IPS-15b (cell line): Measurements from ENCODE around the gene TSEN54.
A peak's percentile ranks its signal among the peaks of the same experiment; 100 is the strongest.

ENCODE experiments used
- H3K27me3 ChIP-seq: one replicate; pipeline ENCODE4 v1.6.1; 2013; ENCODE audit warnings: low read length; ENCODE audit not compliant: control insufficient read depth, insufficient read depth
- H3K36me3 ChIP-seq: one replicate; pipeline ENCODE4 v1.6.1; 2013; ENCODE audit warnings: low read length; ENCODE audit not compliant: control insufficient read depth, insufficient read depth
- H3K4me1 ChIP-seq: one replicate; pipeline ENCODE4 v1.6.1; 2013; ENCODE audit warnings: mild to moderate bottlenecking, low read length; ENCODE audit not compliant: control insufficient read depth, insufficient read depth
- H3K4me3 ChIP-seq: one replicate; pipeline ENCODE4 v1.5.1; 2013; ENCODE audit warnings: low read depth, low read length
- H3K9ac ChIP-seq: one replicate; pipeline ENCODE4 v1.6.1; 2013; ENCODE audit warnings: low read depth, mild to moderate bottlenecking, low read length
- H3K9me3 ChIP-seq: one replicate; pipeline ENCODE4 v1.6.1; 2013; ENCODE audit warnings: mild to moderate bottlenecking, low read length; ENCODE audit not compliant: control insufficient read depth, insufficient read depth

TSEN54 gene

GRCh38 chr17:75507733-75508719 is 8.3 kb upstream of the TSEN54 start:
- no peaks in the 10 kb centered on the region for H3K27me3 ChIP-seq
- H3K36me3 ChIP-seq = peaks cover 25% of the 10 kb centered on the region
- H3K4me3 ChIP-seq = no peak overlapping the region
- H3K4me1 ChIP-seq = no peaks in the 10 kb centered on the region
- no peak overlapping the region for H3K9ac ChIP-seq
- no peaks in the 10 kb centered on the region for H3K9me3 ChIP-seq

DNA sequence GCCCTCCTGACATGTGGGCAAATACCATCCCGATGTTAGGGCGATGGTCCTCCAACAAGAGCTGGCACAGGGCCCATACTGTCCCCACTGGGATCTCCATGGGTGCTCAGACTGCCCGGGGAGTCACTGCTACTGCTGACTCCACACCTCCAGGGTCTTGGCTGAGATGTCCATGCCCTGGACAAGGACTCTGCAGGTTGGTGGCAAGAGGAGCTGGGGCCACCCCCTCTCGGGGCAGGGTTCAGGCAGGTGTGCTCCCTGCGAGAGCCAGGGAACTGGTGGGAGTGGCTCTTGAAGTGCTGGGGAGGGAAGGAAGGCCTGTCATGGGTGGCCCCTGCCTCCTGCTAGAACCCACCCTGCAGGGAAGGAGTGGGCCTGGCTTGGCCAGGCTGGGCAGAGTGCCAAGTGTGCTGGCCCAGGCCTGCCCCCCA is 7.4 kb upstream of the TSEN54 start:
- H3K9ac ChIP-seq = no peak overlapping the region
- no peaks in the 10 kb centered on the region for H3K9me3 ChIP-seq
- H3K36me3 ChIP-seq = peaks cover 28% of the 10 kb centered on the region
- H3K4me3 ChIP-seq = no peak overlapping the region
- no peaks in the 10 kb centered on the region for H3K27me3 ChIP-seq
- H3K4me1 ChIP-seq = no peaks in the 10 kb centered on the region

- Histone ChIP-seq H3K4me3 (no peak overlapping the region), H3K27me3 (no peaks in the 10 kb centered on the region), H3K36me3 (peaks cover 24% of the 10 kb centered on the region), H3K4me1 (no peaks in the 10 kb centered on the region), H3K9me3 (no peaks in the 10 kb centered on the region), H3K9ac (no peak overlapping the region)
These were observed 6.6 kb upstream of the TSEN54 start for GRCh38 chr17:75509528-75510258.

- Histone ChIP-seq H3K27me3 (no peaks in the 10 kb centered on the region), H3K9me3 (no peaks in the 10 kb centered on the region), H3K9ac (no peak overlapping the region), H3K4me3 (no peak overlapping the region), H3K4me1 (no peaks in the 10 kb centered on the region), H3K36me3 (peaks cover 18% of the 10 kb centered on the region)
These were observed 5.1 kb upstream of the TSEN54 start for GRCh38 chr17:75511270-75511609.

GRCh38 chr17:75511610-75512575 is 4.4 kb upstream of the TSEN54 start:
- Histone ChIP-seq H3K36me3 (peaks cover 12% of the 10 kb centered on the region), H3K4me3 (no peak overlapping the region)

GRCh38 chr17:75512926-75513640 is 3.2 kb upstream of the TSEN54 start:
- no peak overlapping the region for H3K9ac ChIP-seq
- no peaks in the 10 kb centered on the region for H3K9me3 ChIP-seq
- no peaks in the 10 kb centered on the region for H3K27me3 ChIP-seq

More at GRCh38 chr17:75511610-75512575, 4.4 kb upstream of the TSEN54 start:
- Histone ChIP-seq H3K9me3 (no peaks in the 10 kb centered on the region), H3K9ac (no peak overlapping the region), H3K27me3 (no peaks in the 10 kb centered on the region), H3K4me1 (no peaks in the 10 kb centered on the region)

DNA sequence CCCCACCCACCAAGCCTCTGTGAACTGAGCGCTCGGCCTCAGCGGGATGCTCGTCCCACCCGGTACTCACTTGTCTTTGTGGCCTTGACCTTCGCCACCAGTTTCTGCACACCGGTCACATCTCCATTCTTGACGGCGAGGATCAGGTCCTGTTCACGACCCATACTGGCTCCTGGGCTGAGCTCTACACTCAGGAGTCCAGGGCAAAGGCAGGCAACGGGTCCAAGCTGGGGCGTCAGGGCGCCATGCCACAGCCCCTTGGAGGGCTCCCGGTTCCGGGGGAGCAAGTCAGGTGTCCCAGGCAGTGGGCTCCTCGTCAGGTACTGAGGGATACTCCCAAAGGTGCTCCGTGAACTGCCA is 2.7 kb upstream of the TSEN54 start:
- peak overlapping the region; percentile 22 for H3K4me3 ChIP-seq
- no peaks in the 10 kb centered on the region for H3K27me3 ChIP-seq
- no peak overlapping the region for H3K9ac ChIP-seq
- H3K36me3 ChIP-seq = peaks cover 12% of the 10 kb centered on the region
- H3K9me3 ChIP-seq = no peaks in the 10 kb centered on the region
- H3K4me1 ChIP-seq = peaks cover 5% of the 10 kb centered on the region

More at GRCh38 chr17:75512926-75513640, 3.2 kb upstream of the TSEN54 start:
- Histone ChIP-seq H3K36me3 (peaks cover 12% of the 10 kb centered on the region), H3K4me3 (no peak overlapping the region), H3K4me1 (peaks cover 5% of the 10 kb centered on the region)

DNA sequence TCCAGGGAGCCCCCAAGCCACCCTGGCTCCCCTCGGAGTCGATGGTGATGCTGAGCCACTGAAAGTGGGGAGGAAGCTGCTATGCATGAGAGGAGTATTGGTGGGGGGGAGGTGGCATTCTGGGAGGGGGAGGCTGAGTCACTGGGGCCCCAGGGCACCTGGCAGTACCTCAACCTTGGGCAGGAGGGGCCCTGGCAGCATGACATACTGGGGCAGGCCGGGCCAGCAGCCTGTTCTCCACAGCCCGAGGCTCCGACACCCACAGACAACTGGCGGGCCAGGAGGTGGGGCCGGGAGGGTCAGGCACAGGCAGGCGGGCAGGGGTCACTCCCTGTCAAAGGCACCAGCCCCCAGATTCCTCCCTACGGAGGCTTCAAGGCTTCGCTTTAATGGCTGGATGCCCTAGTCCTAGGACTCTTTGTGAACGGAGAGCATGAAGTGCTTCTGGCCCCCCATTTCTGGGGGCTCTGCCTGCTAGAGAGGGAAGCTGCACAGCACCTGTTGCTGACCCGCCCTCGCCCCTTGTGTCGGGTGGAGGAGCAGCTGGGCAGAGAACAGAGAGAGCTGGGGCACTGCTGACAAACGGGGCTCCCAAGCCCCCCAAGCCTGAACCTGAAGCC is 1.9 kb upstream of the TSEN54 start:
- Histone ChIP-seq H3K4me1 (peaks cover 5% of the 10 kb centered on the region), H3K9me3 (no peaks in the 10 kb centered on the region), H3K27me3 (no peaks in the 10 kb centered on the region), H3K9ac (peak overlapping the region; percentile 60), H3K4me3 (peak overlapping the region; percentile 97), H3K36me3 (peaks cover 8% of the 10 kb centered on the region)

- Histone ChIP-seq H3K4me3 (peak overlapping the region; percentile 97), H3K9ac (peak overlapping the region; percentile 60), H3K4me1 (peaks cover 5% of the 10 kb centered on the region), H3K9me3 (no peaks in the 10 kb centered on the region), H3K27me3 (no peaks in the 10 kb centered on the region), H3K36me3 (peaks cover 8% of the 10 kb centered on the region)
These were observed 1.3 kb upstream of the TSEN54 start for GRCh38 chr17:75514919-75515495.

DNA sequence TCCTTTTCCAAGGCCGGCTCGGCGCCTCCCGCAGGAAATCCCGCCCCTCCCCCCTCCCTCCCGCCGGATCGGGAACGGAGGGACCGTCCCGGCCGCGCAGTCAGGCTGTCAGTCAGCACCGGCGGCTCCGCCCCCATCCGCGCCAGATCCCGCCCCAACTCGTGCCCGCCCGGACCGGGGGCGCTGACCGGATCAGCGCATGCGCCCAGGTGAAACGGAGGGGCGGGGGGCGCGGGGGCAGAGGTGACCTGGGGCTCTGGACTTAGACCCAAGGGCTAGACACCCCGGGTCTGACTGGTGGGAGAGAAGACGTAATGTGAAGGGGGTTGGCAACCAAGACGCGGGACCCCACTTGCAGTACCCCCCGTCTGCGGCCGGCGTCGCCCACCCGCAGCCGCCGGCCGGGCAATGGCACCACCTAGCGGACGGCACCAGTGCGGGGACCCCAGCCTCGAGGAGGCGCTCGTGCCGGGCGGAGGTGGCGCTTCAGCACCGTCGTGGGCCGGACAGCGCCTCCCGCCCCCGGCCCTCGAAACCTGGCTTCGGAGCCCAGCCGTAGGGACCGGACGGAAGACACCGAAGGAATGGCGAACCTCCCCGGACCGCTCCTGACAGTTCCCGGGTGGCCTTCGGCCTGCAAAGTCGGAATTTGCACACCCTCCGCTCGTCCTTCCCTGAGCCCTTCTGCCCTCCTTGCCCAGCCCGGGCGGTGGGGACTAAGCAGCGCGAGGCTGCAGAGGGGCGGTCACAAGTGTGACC is 653 bp upstream of the TSEN54 start, which contains the start of gene CASKIN2:
TSS of gene CASKIN2 (minus strand) at position 42 of the 759 bp plus-strand sequence. CDS start 1,733 bp downstream, outside the sequence.
- H3K4me1 ChIP-seq = peaks cover 5% of the 10 kb centered on the region
- no peaks in the 10 kb centered on the region for H3K27me3 ChIP-seq
- peak within 1 kb of the TSS; percentile 97 for H3K4me3 ChIP-seq
- peak within 1 kb of the TSS; percentile 60 for H3K9ac ChIP-seq
- no peaks in the 10 kb centered on the region for H3K9me3 ChIP-seq
- H3K36me3 ChIP-seq = peaks cover 8% of the 10 kb centered on the region
